Measurements from ENCODE around the gene PRKRA. TPM values are rescaled to one million over a fixed set of nuclear protein-coding genes. Genes with fewer than 3 reads are reported as not detected.

The PRKRA gene
- total RNA-seq, 2 donors from 2014 or later: 59.8 to 67.7 TPM

- H3K9me3 ChIP-seq: no peaks in the 10 kb centered on the region
- intact Hi-C loops (cut with DNase I): loop anchor here (5.0 to 10.0 kb wide), 2 partner anchors 217 to 300 kb away; partner anchors contain the start of genes OSBPL6 and RBM45
- WGBS: 65% methylated on average over 3 of the region's 3 CpGs
- no peaks in the 10 kb centered on the region for H3K36me3 ChIP-seq
- no peak for DNase-seq (ENCODE audit: low spot score)
- H3K4me1 ChIP-seq (replicated peaks): no peaks in the 10 kb centered on the region
- no peak overlapping the region for H3K4me3 ChIP-seq
- TF ChIP-seq POLR2A (IDR thresholded peaks at IDR 0.05) (no peak), POLR2AphosphoS5 (IDR thresholded peaks at IDR 0.05) (no peak), CTCF (IDR thresholded peaks at IDR 0.05) (no peak)
- H3K27me3 ChIP-seq (replicated peaks; ENCODE audit: insufficient read depth): no peaks in the 10 kb centered on the region
- no peak overlapping the region for H3K27ac ChIP-seq
These were observed 38.9 kb downstream of the PRKRA start for GRCh38 chr2:178412047-178412446.

DNA sequence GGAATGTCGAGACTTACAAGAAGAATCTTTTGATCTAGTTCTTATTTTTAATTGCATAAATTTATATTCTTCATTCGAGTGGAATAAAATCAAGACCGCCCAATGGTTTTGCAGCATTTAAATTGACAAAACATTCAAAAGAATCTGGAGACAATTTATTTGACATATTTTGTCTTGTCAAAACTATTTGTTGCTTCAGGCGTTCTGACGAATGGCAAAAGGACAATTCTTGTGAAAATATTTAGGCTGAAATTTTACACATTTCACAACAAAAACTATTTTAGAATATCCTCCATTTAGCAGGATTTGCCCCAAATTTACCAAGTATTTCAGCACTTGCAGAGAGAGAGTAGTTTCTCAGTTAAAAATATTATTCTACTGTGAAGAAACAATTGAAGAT, 41.7 kb downstream of the PRKRA start:
- DNase-seq (ENCODE audit: low spot score): no peak
- WGBS: 86% methylated on average over 5 of the region's 5 CpGs
- intact Hi-C loops (cut with DNase I): no loop called here
- no peak overlapping the region for H3K27ac ChIP-seq
- TF ChIP-seq POLR2AphosphoS5 (IDR thresholded peaks at IDR 0.05): no peak
- no peak for TF ChIP-seq CTCF (IDR thresholded peaks at IDR 0.05)
- no peak for TF ChIP-seq POLR2A (IDR thresholded peaks at IDR 0.05)
- no peak overlapping the region for H3K4me3 ChIP-seq
- H3K9me3 ChIP-seq: no peaks in the 10 kb centered on the region
- no peaks in the 10 kb centered on the region for H3K36me3 ChIP-seq
- no peaks in the 10 kb centered on the region for H3K4me1 ChIP-seq (replicated peaks)
- H3K27me3 ChIP-seq (replicated peaks; ENCODE audit: insufficient read depth): no peaks in the 10 kb centered on the region

GRCh38 chr2:178404368-178404767, 46.6 kb downstream of the PRKRA start:
- no peak overlapping the region for H3K4me3 ChIP-seq
- H3K27ac ChIP-seq: no peak overlapping the region
- 38% methylated on average over 4 of the region's 4 CpGs for WGBS
- H3K4me1 ChIP-seq (replicated peaks): no peaks in the 10 kb centered on the region
- no peaks in the 10 kb centered on the region for H3K27me3 ChIP-seq (replicated peaks; ENCODE audit: insufficient read depth)
- H3K9me3 ChIP-seq: no peaks in the 10 kb centered on the region
- intact Hi-C loops (cut with DNase I): no loop called here
- DNase-seq (ENCODE audit: low spot score): no peak
- no peak for TF ChIP-seq POLR2AphosphoS5 (IDR thresholded peaks at IDR 0.05)
- no peaks in the 10 kb centered on the region for H3K36me3 ChIP-seq

- WGBS: 63% methylated on average over 3 of the region's 3 CpGs
- no peak overlapping the region for H3K4me3 ChIP-seq
- H3K27me3 ChIP-seq (replicated peaks; ENCODE audit: insufficient read depth): no peaks in the 10 kb centered on the region
- H3K9me3 ChIP-seq: no peaks in the 10 kb centered on the region
- H3K4me1 ChIP-seq (replicated peaks): no peaks in the 10 kb centered on the region
- DNase-seq (ENCODE audit: low spot score): no peak
- TF ChIP-seq CTCF (IDR thresholded peaks at IDR 0.05) (no peak), POLR2A (IDR thresholded peaks at IDR 0.05) (no peak), POLR2AphosphoS5 (IDR thresholded peaks at IDR 0.05) (no peak)
- no peak overlapping the region for H3K27ac ChIP-seq
- H3K36me3 ChIP-seq: no peaks in the 10 kb centered on the region
- intact Hi-C loops (cut with DNase I): no loop called here
These were observed 47.2 kb downstream of the PRKRA start for GRCh38 chr2:178403671-178404306.

- no peaks in the 10 kb centered on the region for H3K9me3 ChIP-seq
- 70% methylated on average over 6 of the region's 6 CpGs for WGBS
- TF ChIP-seq CTCF (IDR thresholded peaks at IDR 0.05): no peak
- TF ChIP-seq POLR2A (IDR thresholded peaks at IDR 0.05): no peak
- TF ChIP-seq POLR2AphosphoS5 (IDR thresholded peaks at IDR 0.05): no peak
These were observed 49.0 kb downstream of the PRKRA start for GRCh38 chr2:178401994-178402437.

More at GRCh38 chr2:178401994-178402437, 49.0 kb downstream of the PRKRA start:
- H3K27me3 ChIP-seq (replicated peaks; ENCODE audit: insufficient read depth): no peaks in the 10 kb centered on the region
- DNase-seq (ENCODE audit: low spot score): no peak
- intact Hi-C loops (cut with DNase I): no loop called here
- no peak overlapping the region for H3K27ac ChIP-seq
- H3K4me1 ChIP-seq (replicated peaks): no peaks in the 10 kb centered on the region
- H3K36me3 ChIP-seq: no peaks in the 10 kb centered on the region
- no peak overlapping the region for H3K4me3 ChIP-seq
